Astrocyte (in vitro differentiated cells and primary cell): Measurements from ENCODE around the gene AQP4. TPM values are rescaled to one million over a fixed set of nuclear protein-coding genes. Genes with fewer than 3 reads are reported as not detected.

Source experiments
- DNase-seq: peaks from one replicate; pipeline ENCODE4 v3.0.0-alpha.2; 2010; ENCODE audit warnings: low read depth
- FAIRE-seq: peaks from 2 replicates; lab custom pipeline; 2011; peaks lifted over from hg19 to GRCh38; lab: Jason Lieb, UNC
- H2AFZ ChIP-seq: 2 replicates; pipeline ENCODE4 v1.6.0; 2012; ENCODE audit warnings: low read depth, low read length, inconsistent platforms
- H3K27ac ChIP-seq: 2 replicates; pipeline ENCODE4 v1.5.1; 2011; ENCODE audit warnings: low read depth, low read length, inconsistent platforms
- H3K27me3 ChIP-seq: 2 replicates; pipeline ENCODE4 v1.6.0; 2011; ENCODE audit warnings: low read length, inconsistent platforms; ENCODE audit not compliant: insufficient read depth
- H3K36me3 ChIP-seq: 2 replicates; pipeline ENCODE4 v1.5.1; 2011; ENCODE audit warnings: low read length, inconsistent platforms; ENCODE audit not compliant: insufficient read depth
- H3K4me1 ChIP-seq: 2 replicates; pipeline ENCODE4 v1.5.1; 2011; ENCODE audit warnings: low read length, inconsistent platforms; ENCODE audit not compliant: insufficient read depth
- H3K4me2 ChIP-seq: 2 replicates; pipeline ENCODE4 v1.6.0; 2012; ENCODE audit warnings: low read length, inconsistent platforms
- H3K4me3 ChIP-seq: 2 replicates; pipeline ENCODE4 v1.5.1; 2011; ENCODE audit warnings: low read depth, mild to moderate bottlenecking, low read length, inconsistent platforms; ENCODE audit not compliant: insufficient read depth
- H3K79me2 ChIP-seq: 2 replicates; pipeline ENCODE4 v1.6.0; 2012; ENCODE audit warnings: mild to moderate bottlenecking, low read length, inconsistent platforms; ENCODE audit not compliant: insufficient read depth
- H3K9ac ChIP-seq: 2 replicates; pipeline ENCODE4 v1.6.0; 2012; ENCODE audit warnings: mild to moderate bottlenecking, low read length, inconsistent platforms
- H3K9me3 ChIP-seq: 2 replicates; pipeline ENCODE4 v1.5.1; 2012; ENCODE audit warnings: low read depth, mild to moderate bottlenecking, low read length, inconsistent platforms; ENCODE audit not compliant: insufficient read depth
- H4K20me1 ChIP-seq: 2 replicates; pipeline ENCODE4 v1.6.0; 2012; ENCODE audit warnings: low read length, inconsistent platforms; ENCODE audit not compliant: insufficient read depth
- H3K27ac Mint-ChIP-seq: one replicate; pipeline ENCODE4 v1.8.0; 2021; ENCODE audit warnings: mild to moderate bottlenecking, mixed read lengths; ENCODE audit not compliant: unreplicated experiment
- H3K27me3 Mint-ChIP-seq: one replicate; pipeline ENCODE4 v1.8.0; 2021; ENCODE audit warnings: low read depth, mixed read lengths; ENCODE audit not compliant: unreplicated experiment
- H3K36me3 Mint-ChIP-seq: one replicate; pipeline ENCODE4 v1.8.0; 2021; ENCODE audit warnings: low read depth, mixed read lengths; ENCODE audit not compliant: unreplicated experiment
- H3K4me1 Mint-ChIP-seq: one replicate; pipeline ENCODE4 v1.8.0; 2021; ENCODE audit warnings: low read depth, mixed read lengths; ENCODE audit not compliant: unreplicated experiment
- H3K4me3 Mint-ChIP-seq: one replicate; pipeline ENCODE4 v1.8.0; 2021; ENCODE audit warnings: mild to moderate bottlenecking, moderate library complexity, mixed read lengths; ENCODE audit not compliant: unreplicated experiment
- H3K9me3 Mint-ChIP-seq: one replicate; pipeline ENCODE4 v1.8.0; 2021; ENCODE audit warnings: mild to moderate bottlenecking, mixed read lengths; ENCODE audit not compliant: unreplicated experiment
- CTCF ChIP-seq: IDR thresholded peaks from 2 replicates; pipeline ENCODE4 v1.5.1; 2011; ENCODE audit warnings: low read depth, mild to moderate bottlenecking, inconsistent platforms, low read length, moderate library complexity; ENCODE audit not compliant: insufficient read depth
- EZH2 ChIP-seq: IDR thresholded peaks from 2 replicates; pipeline ENCODE4 v1.6.1; 2012; ENCODE audit warnings: mild to moderate bottlenecking, low read length, inconsistent platforms; ENCODE audit not compliant: insufficient read depth
- total RNA-seq: library from RNA; stranded (reverse); gene quantifications from 2 replicates; pipeline ENCODE4 v1.2.1, GENCODE V29; 2021

Gene AQP4
- total RNA-seq, 1 donor from 2014 or later: not detected

- H3K9me3 ChIP-seq: no peaks in the 10 kb centered on the region
- Mint-ChIP-seq H3K4me1 (no peaks in the 10 kb centered on the region), H3K9me3 (no peaks in the 10 kb centered on the region), H3K4me3 (no peak overlapping the region), H3K27ac (no peak overlapping the region), H3K36me3 (no peaks in the 10 kb centered on the region), H3K27me3 (no peaks in the 10 kb centered on the region)
- no peaks in the 10 kb centered on the region for H4K20me1 ChIP-seq
- no peak overlapping the region for H3K4me2 ChIP-seq
- TF ChIP-seq CTCF (no peak), EZH2 (no peak)
- H3K36me3 ChIP-seq: no peaks in the 10 kb centered on the region
- no peak overlapping the region for H2AFZ ChIP-seq
- H3K4me3 ChIP-seq: no peak overlapping the region
- H3K27me3 ChIP-seq: no peaks in the 10 kb centered on the region
- DNase-seq (no peak), FAIRE-seq (no peak)
- H3K4me1 ChIP-seq: no peaks in the 10 kb centered on the region
- H3K79me2 ChIP-seq: no peaks in the 10 kb centered on the region
- H3K9ac ChIP-seq: no peak overlapping the region
- no peak overlapping the region for H3K27ac ChIP-seq
Measured at GRCh38 chr18:26854292-26854881, 11.1 kb downstream of the AQP4 start.

DNA sequence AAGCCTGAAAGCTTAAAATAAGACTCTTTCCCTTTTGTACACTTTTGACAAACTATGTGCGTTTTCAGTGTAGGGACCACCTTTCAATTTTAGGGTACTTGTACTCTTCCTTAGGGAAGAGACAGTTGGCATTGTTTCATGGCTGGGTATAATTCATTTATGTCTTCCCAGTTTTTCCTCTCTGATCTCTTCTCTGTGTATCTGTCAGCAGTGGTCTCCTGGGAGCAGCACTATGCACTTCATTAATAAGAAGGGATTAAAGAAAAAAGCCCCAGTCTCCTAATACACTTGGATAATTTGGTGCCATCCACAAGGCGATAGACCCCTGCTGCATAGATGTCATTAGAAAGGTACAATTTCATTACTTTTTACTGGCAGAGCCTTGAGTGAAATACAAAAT, 12.1 kb downstream of the AQP4 start:
- no peak overlapping the region for H3K4me3 ChIP-seq
- H3K27me3 Mint-ChIP-seq: no peaks in the 10 kb centered on the region
- no peaks in the 10 kb centered on the region for H3K36me3 ChIP-seq
- TF ChIP-seq CTCF (no peak), EZH2 (no peak)
- no peaks in the 10 kb centered on the region for H4K20me1 ChIP-seq
- H3K4me1 ChIP-seq: no peaks in the 10 kb centered on the region
- H3K9me3 ChIP-seq: no peaks in the 10 kb centered on the region
- H3K4me2 ChIP-seq: no peak overlapping the region
- H3K9ac ChIP-seq: no peak overlapping the region
- H3K79me2 ChIP-seq: no peaks in the 10 kb centered on the region
- no peak overlapping the region for H3K4me3 Mint-ChIP-seq
- H3K27me3 ChIP-seq: no peaks in the 10 kb centered on the region
- H3K9me3 Mint-ChIP-seq: no peaks in the 10 kb centered on the region
- DNase-seq: no peak
- no peaks in the 10 kb centered on the region for H3K4me1 Mint-ChIP-seq
- H3K27ac ChIP-seq: no peak overlapping the region
- FAIRE-seq: no peak
- H3K27ac Mint-ChIP-seq: no peak overlapping the region
- no peak overlapping the region for H2AFZ ChIP-seq
- no peaks in the 10 kb centered on the region for H3K36me3 Mint-ChIP-seq

DNA sequence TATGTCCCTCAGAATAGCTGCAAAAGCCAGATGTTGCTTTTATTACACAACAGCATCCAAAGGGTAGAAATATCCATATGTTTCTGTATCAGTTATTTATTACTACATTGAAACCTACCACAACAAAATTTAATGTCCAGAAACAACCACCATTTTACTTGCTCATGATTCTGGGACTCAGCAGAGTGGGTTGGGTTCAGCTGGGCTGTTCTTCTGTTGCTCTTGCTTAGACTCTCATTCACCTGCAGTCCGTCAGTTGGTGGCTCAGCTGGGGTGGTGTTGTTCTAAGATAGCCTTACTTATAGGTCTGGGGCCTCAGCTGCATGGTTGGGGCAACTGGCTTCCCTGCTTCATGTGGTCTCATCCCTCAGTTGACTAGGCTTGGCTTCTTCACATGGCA, 21.7 kb downstream of the AQP4 start:
- H3K4me3 ChIP-seq: no peak overlapping the region
- DNase-seq (no peak), FAIRE-seq (no peak)
- no peaks in the 10 kb centered on the region for H3K9me3 ChIP-seq
- H3K79me2 ChIP-seq: no peaks in the 10 kb centered on the region
- no peak overlapping the region for H3K4me2 ChIP-seq
- H3K4me1 ChIP-seq: no peaks in the 10 kb centered on the region
- no peak overlapping the region for H2AFZ ChIP-seq
- H3K36me3 ChIP-seq: no peaks in the 10 kb centered on the region
- no peaks in the 10 kb centered on the region for H3K27me3 Mint-ChIP-seq
- H3K9ac ChIP-seq: no peak overlapping the region
- H4K20me1 ChIP-seq: no peaks in the 10 kb centered on the region
- no peak overlapping the region for H3K27ac ChIP-seq
- H3K4me3 Mint-ChIP-seq: no peak overlapping the region
- peaks cover 4% of the 10 kb centered on the region for H3K9me3 Mint-ChIP-seq
- no peaks in the 10 kb centered on the region for H3K27me3 ChIP-seq
- H3K4me1 Mint-ChIP-seq: no peaks in the 10 kb centered on the region
- no peak overlapping the region for H3K27ac Mint-ChIP-seq
- no peak for TF ChIP-seq CTCF
- no peaks in the 10 kb centered on the region for H3K36me3 Mint-ChIP-seq
